H1 (cell line): Measurements from ENCODE around the gene TRAPPC2L. TPM values are rescaled to one million over a fixed set of nuclear protein-coding genes. Genes with fewer than 3 reads are reported as not detected.

Experiments
- CTCF ChIA-PET: fragments of 300-600 bp; sonication (Branson Sonifier 250); formaldehyde crosslinking; loops from one replicate; lab custom pipeline; 2021; ENCODE audit not compliant: partially characterized antibody; lab: Charles Lee
- POLR2A ChIA-PET: fragments of 300-600 bp; sonication (Branson Sonifier 250); formaldehyde crosslinking; loops from one replicate; lab custom pipeline; 2021; ENCODE audit warnings: inconsistent platforms; ENCODE audit not compliant: partially characterized antibody; lab: Charles Lee
- DNase-seq, 2 experiments: peaks; one replicate each; pipeline versions ENCODE4 v3.0.0 to v3.0.0-alpha.2; 2010 to 2022; ENCODE audit warnings: low spot score in 2 of 2, low read depth in 1 of 2, mixed read lengths in 1 of 2
- FAIRE-seq: peaks from 2 replicates; lab custom pipeline; 2011; peaks lifted over from hg19 to GRCh38; lab: Jason Lieb, UNC
- H2AFZ ChIP-seq: 2 replicates; pipeline ENCODE4 v1.8.1; 2012; ENCODE audit warnings: low read length, inconsistent platforms
- H2AK5ac ChIP-seq: 2 replicates; pipeline ENCODE4 v1.6.1; 2013; ENCODE audit warnings: low read depth, low read length
- H2BK120ac ChIP-seq: replicated peaks from 2 replicates; pipeline ENCODE3; 2013; ENCODE audit warnings: low read depth, low read length, inconsistent platforms
- H2BK12ac ChIP-seq: 2 replicates; pipeline ENCODE4 v1.6.1; 2013; ENCODE audit warnings: low read depth, low read length
- H2BK15ac ChIP-seq: 2 replicates; pipeline ENCODE4 v1.6.1; 2013; ENCODE audit warnings: low read length
- H2BK20ac ChIP-seq: 2 replicates; pipeline ENCODE4 v1.6.1; 2013; ENCODE audit warnings: low read length
- H2BK5ac ChIP-seq: 2 replicates; pipeline ENCODE4 v1.6.1; 2013; ENCODE audit warnings: low read depth, low read length
- H3K14ac ChIP-seq: 2 replicates; pipeline ENCODE4 v1.6.1; 2013; ENCODE audit warnings: inconsistent platforms; ENCODE audit not compliant: insufficient read length
- H3K18ac ChIP-seq: 2 replicates; pipeline ENCODE4 v1.6.1; 2013; ENCODE audit warnings: low read length; ENCODE audit errors: extremely low read depth
- H3K23ac ChIP-seq: 2 replicates; pipeline ENCODE4 v1.6.1; 2013; ENCODE audit warnings: inconsistent platforms; ENCODE audit not compliant: insufficient read length
- H3K23me2 ChIP-seq: 2 replicates; pipeline ENCODE4 v1.6.1; 2013; ENCODE audit warnings: low read depth, low read length
- H3K27ac ChIP-seq: 2 replicates; pipeline ENCODE4 v1.6.1; 2011; ENCODE audit warnings: low read depth, low read length, inconsistent platforms
- H3K27me3 ChIP-seq, 4 experiments: replicated peaks in 1 of 4; 1 replicate in 1 of 4; 2 replicates in 3 of 4; pipeline versions ENCODE4 v1.6.1 to v1.8.1; 2011 to 2013; ENCODE audit warnings: low read length in 3 of 4, mild to moderate bottlenecking in 3 of 4, inconsistent platforms in 2 of 4, mixed read lengths in 2 of 4, moderate library complexity in 1 of 4; ENCODE audit not compliant: control insufficient read depth in 3 of 4, insufficient read depth in 3 of 4; ENCODE audit errors: extremely low read depth in 1 of 4
- H3K36me3 ChIP-seq, 4 experiments: 2 replicates each; pipeline versions ENCODE4 v1.6.1 to v1.8.1; 2011 to 2013; ENCODE audit warnings: mild to moderate bottlenecking in 4 of 4, low read length in 3 of 4, moderate library complexity in 2 of 4, control low read depth in 1 of 4, inconsistent platforms in 1 of 4; ENCODE audit not compliant: insufficient read depth in 4 of 4, control insufficient read depth in 2 of 4
- H3K4ac ChIP-seq: replicated peaks from 2 replicates; pipeline ENCODE3; 2013; ENCODE audit warnings: low read length, low read depth, mixed read lengths, inconsistent platforms; ENCODE audit not compliant: insufficient read length
- H3K4me1 ChIP-seq, 4 experiments: replicated peaks in 1 of 4; 1 replicate in 1 of 4; 2 replicates in 3 of 4; pipeline versions ENCODE4 v1.6.1 to v1.8.1; 2011 to 2013; ENCODE audit warnings: low read length in 3 of 4, inconsistent platforms in 2 of 4, mixed read lengths in 1 of 4; ENCODE audit not compliant: insufficient read depth in 4 of 4, control insufficient read depth in 3 of 4
- H3K4me2 ChIP-seq, 2 experiments: 2 replicates each; pipeline versions ENCODE4 v1.6.1 to v1.8.1; 2011 to 2013; ENCODE audit warnings: low read depth in 2 of 2, low read length in 2 of 2, control low read depth in 1 of 2, inconsistent platforms in 1 of 2, mild to moderate bottlenecking in 1 of 2; ENCODE audit not compliant: insufficient read depth in 1 of 2
- H3K4me3 ChIP-seq, 4 experiments: fragments of 200-600, 300-600 bp in 1 of 4; sonication (generic), shearing (Covaris generic), sonication (Bioruptor Twin) in 1 of 4; 2 replicates each; pipeline versions ENCODE4 v1.5.1 to v1.8.1; 2011 to 2016; ENCODE audit warnings: low read length in 4 of 4, low read depth in 3 of 4, control low read depth in 2 of 4, inconsistent platforms in 2 of 4, mild to moderate bottlenecking in 2 of 4, mixed read lengths in 1 of 4, moderate library complexity in 1 of 4; ENCODE audit not compliant: insufficient read depth in 2 of 4; ENCODE audit errors: extremely low read depth in 1 of 4
- H3K56ac ChIP-seq: replicated peaks from 2 replicates; pipeline ENCODE3; 2013; ENCODE audit warnings: low read depth, mild to moderate bottlenecking, mixed read lengths, low read length, inconsistent platforms; ENCODE audit not compliant: insufficient read length
- H3K79me1 ChIP-seq: 2 replicates; pipeline ENCODE4 v1.6.1; 2013; ENCODE audit warnings: low read depth, low read length, control low read depth
- H3K79me2 ChIP-seq, 2 experiments: 2 replicates each; pipeline versions ENCODE4 v1.6.1 to v1.8.1; 2012 to 2013; ENCODE audit warnings: low read length in 2 of 2, mild to moderate bottlenecking in 2 of 2, inconsistent platforms in 1 of 2; ENCODE audit not compliant: insufficient read depth in 2 of 2, control insufficient read depth in 1 of 2
- H3K9ac ChIP-seq, 4 experiments: replicated peaks in 1 of 4; 1 replicate in 1 of 4; 2 replicates in 3 of 4; pipeline versions ENCODE4 v1.6.1 to v1.8.1; 2011 to 2013; ENCODE audit warnings: low read depth in 3 of 4, low read length in 3 of 4, control low read depth in 2 of 4, mild to moderate bottlenecking in 2 of 4, moderate library complexity in 2 of 4, inconsistent platforms in 1 of 4; ENCODE audit errors: extremely low read depth in 1 of 4
- H3K9me3 ChIP-seq, 2 experiments: 2 replicates each; pipeline versions ENCODE4 v1.6.1 to v1.8.1; 2012 to 2013; ENCODE audit warnings: mild to moderate bottlenecking in 2 of 2, moderate library complexity in 2 of 2, control low read depth in 1 of 2, inconsistent platforms in 1 of 2, low read depth in 1 of 2, low read length in 1 of 2, mixed read lengths in 1 of 2; ENCODE audit not compliant: insufficient read depth in 2 of 2
- H4K20me1 ChIP-seq, 2 experiments: replicated peaks in 1 of 2; 2 replicates each; pipeline versions ENCODE3 to v1.8.1; 2011 to 2013; ENCODE audit warnings: inconsistent platforms in 2 of 2, low read length in 2 of 2, mild to moderate bottlenecking in 1 of 2; ENCODE audit not compliant: insufficient read depth in 2 of 2, control insufficient read depth in 1 of 2
- H4K5ac ChIP-seq: 2 replicates; pipeline ENCODE4 v1.6.1; 2013; ENCODE audit warnings: low read length, low read depth, mixed read lengths, inconsistent platforms; ENCODE audit not compliant: insufficient read length
- H4K8ac ChIP-seq: 2 replicates; pipeline ENCODE4 v1.8.0; 2013; ENCODE audit warnings: mild to moderate bottlenecking, moderate library complexity, low read length, inconsistent platforms; ENCODE audit not compliant: insufficient read depth; ENCODE audit errors: extremely low read depth
- H4K91ac ChIP-seq: replicated peaks from 2 replicates; pipeline ENCODE3; 2013; ENCODE audit warnings: low read length, mixed read lengths, inconsistent platforms; ENCODE audit not compliant: insufficient read length
- CBX8 ChIP-seq: fragments of 300-800, 300-1000 bp; sonication (generic); IDR thresholded peaks from 2 replicates; pipeline ENCODE4 v1.7.1; 2016; ENCODE audit warnings: low read depth, low read length, borderline replicate concordance
- KDM1A ChIP-seq: fragments of 200-600, 300-600 bp; sonication (generic); IDR thresholded peaks from 2 replicates; pipeline ENCODE4 v1.7.1; 2016; ENCODE audit warnings: mild to moderate bottlenecking, low read length, borderline replicate concordance
- NRF1 ChIP-seq: IDR thresholded peaks from 2 replicates; pipeline ENCODE4 v1.6.1; 2011; ENCODE audit warnings: mild to moderate bottlenecking, low read depth, low read length, improper control_type of control experiment
- SUZ12 ChIP-seq: fragments of 200-600 bp; sonication (generic); IDR thresholded peaks from 2 replicates; pipeline ENCODE4 v1.6.1; 2012; ENCODE audit warnings: mild to moderate bottlenecking, inconsistent platforms, low read length, moderate library complexity, mixed read lengths
- WGBS, 2 experiments: shearing (Covaris generic) in 1 of 2; methylation state at CpG; one replicate each; pipeline versions ENCODE4 v1.1.6 to v1.1.7; 2013 to 2015; ENCODE audit warnings: low lambda C conversion rate in 2 of 2, mixed read lengths in 2 of 2, inconsistent platforms in 1 of 2, low coverage in 1 of 2, missing lambda C conversion rate in 1 of 2; ENCODE audit not compliant: insufficient replicate concordance in 2 of 2, insufficient coverage in 1 of 2, insufficient read length in 1 of 2; ENCODE audit errors: extremely low coverage in 1 of 2, missing lambda C conversion rate in 1 of 2; 5-methylcytosine and 5-hydroxymethylcytosine counted together
- polyA plus RNA-seq, 7 experiments: library from polyadenylated mRNA; depleted of rRNA in 3 of 7; stranded (reverse) in 5 of 7; unstranded in 2 of 7; fragments of >200 nt in 5 of 7; fragments of 200-250 nt in 2 of 7; gene quantifications; 1 replicate in 5 of 7; 2 replicates in 1 of 7; 4 replicates in 1 of 7; pipeline versions ENCODE4 v1.2.1 to v1.2.3, GENCODE V29; 2011 to 2013; ENCODE audit warnings: missing spikeins in 2 of 7, mixed read lengths in 2 of 7
- total RNA-seq: library from RNA; stranded (reverse); fragmentation: NEBNext Ultra II Directional; extraction: Animal tissue kit (Norgen Biotek cat#: 25700); gene quantifications from 2 replicates; pipeline ENCODE4 v1.2.1, GENCODE V29; 2021

Gene TRAPPC2L
- total and polyA plus RNA-seq, 2 of the 8 experiments (the other 6 are each of a cell fraction or from before 2014, with no cell fraction given): 98.7 to 133 TPM

DNA sequence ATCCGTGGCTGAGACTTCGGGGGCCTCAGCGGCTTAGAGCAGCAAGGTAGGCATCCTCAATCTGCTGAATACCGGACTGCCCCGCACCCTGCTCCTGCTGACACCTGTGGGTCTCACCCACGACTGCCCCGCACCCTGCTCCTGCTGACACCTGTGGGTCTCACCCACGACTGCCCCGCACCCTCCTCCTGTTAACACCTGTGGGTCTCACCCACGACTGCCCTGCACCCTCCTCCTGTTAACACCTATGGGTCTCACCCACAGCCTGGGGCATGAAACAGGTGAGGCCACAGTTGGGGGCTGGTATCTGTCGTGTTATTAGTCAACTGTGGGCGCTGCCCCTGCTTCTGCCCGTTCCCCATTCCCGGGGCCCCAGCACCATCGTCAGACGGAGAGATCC is 45.8 kb downstream of the TRAPPC2L start:
- Histone ChIP-seq H3K79me1 (no peaks in the 10 kb centered on the region), H3K79me2 (no peaks in the 10 kb centered on the region), H2BK12ac (no peak overlapping the region), H2AK5ac (no peak overlapping the region), H3K36me3 (no peaks in the 10 kb centered on the region), H3K4me3 (no peak overlapping the region), H3K9ac (no peak overlapping the region), H4K5ac (no peak overlapping the region), H4K8ac (peak overlapping the region; percentile 4; the same call in 1 of the 2 replicates), H4K20me1 (no peaks in the 10 kb centered on the region), H3K27me3 (no peaks in the 10 kb centered on the region), H4K91ac (no peak overlapping the region), H3K9me3 (no peaks in the 10 kb centered on the region), H3K18ac (no peak overlapping the region), H2BK120ac (no peak overlapping the region), H3K56ac (no peak overlapping the region), H2BK5ac (no peak overlapping the region), H3K4me1 (peaks cover 0 to 8% (median 4%) of the 10 kb centered on the region in 4 experiments; a peak in 3 of 7 replicates), H2AFZ (no peak overlapping the region), H2BK20ac (no peak overlapping the region), H3K27ac (no peak overlapping the region), H3K23me2 (no peaks in the 10 kb centered on the region), H3K23ac (no peak overlapping the region), H3K14ac (no peak overlapping the region), H3K4ac (no peak overlapping the region), H3K4me2 (no peak overlapping the region), H2BK15ac (no peak overlapping the region)
- 94% methylated on average over 14 of the region's 16 CpGs; no CpG with 5 or more reads in 1 of the 2 experiments for WGBS, 2 experiments
- TF ChIP-seq KDM1A: no peak
- TF ChIP-seq SUZ12: no peak
- no peak for TF ChIP-seq CBX8
- no peak for TF ChIP-seq NRF1
- POLR2A ChIA-PET: interaction anchor here (3.0 kb wide), 1 partner anchor 11 kb away, joined by 8 read pairs; no protein-coding TSS in a partner anchor
- FAIRE-seq (no peak), DNase-seq (no peak)
- CTCF ChIA-PET: interaction anchor here (1.8 kb wide), 1 partner anchor 41 kb away, joined by 5 read pairs; no protein-coding TSS in a partner anchor
